H1 (cell line): Measurements from ENCODE around the gene RGCC. TPM values are rescaled to one million over a fixed set of nuclear protein-coding genes. Genes with fewer than 3 reads are reported as not detected.

ENCODE experiments used
- CTCF ChIA-PET: fragments of 300-600 bp; sonication (Branson Sonifier 250); formaldehyde crosslinking; loops from one replicate; lab custom pipeline; 2021; ENCODE audit not compliant: partially characterized antibody; lab: Charles Lee
- POLR2A ChIA-PET: fragments of 300-600 bp; sonication (Branson Sonifier 250); formaldehyde crosslinking; loops from one replicate; lab custom pipeline; 2021; ENCODE audit warnings: inconsistent platforms; ENCODE audit not compliant: partially characterized antibody; lab: Charles Lee
- DNase-seq, 2 experiments: peaks; one replicate each; pipeline versions ENCODE4 v3.0.0 to v3.0.0-alpha.2; 2010 to 2022; ENCODE audit warnings: low spot score in 2 of 2, low read depth in 1 of 2, mixed read lengths in 1 of 2
- FAIRE-seq: peaks from 2 replicates; lab custom pipeline; 2011; peaks lifted over from hg19 to GRCh38; lab: Jason Lieb, UNC
- H2AFZ ChIP-seq: 2 replicates; pipeline ENCODE4 v1.8.1; 2012; ENCODE audit warnings: low read length, inconsistent platforms
- H2AK5ac ChIP-seq: 2 replicates; pipeline ENCODE4 v1.6.1; 2013; ENCODE audit warnings: low read depth, low read length
- H2BK120ac ChIP-seq: replicated peaks from 2 replicates; pipeline ENCODE3; 2013; ENCODE audit warnings: low read depth, low read length, inconsistent platforms
- H2BK12ac ChIP-seq: 2 replicates; pipeline ENCODE4 v1.6.1; 2013; ENCODE audit warnings: low read depth, low read length
- H2BK15ac ChIP-seq: 2 replicates; pipeline ENCODE4 v1.6.1; 2013; ENCODE audit warnings: low read length
- H2BK20ac ChIP-seq: 2 replicates; pipeline ENCODE4 v1.6.1; 2013; ENCODE audit warnings: low read length
- H2BK5ac ChIP-seq: 2 replicates; pipeline ENCODE4 v1.6.1; 2013; ENCODE audit warnings: low read depth, low read length
- H3K14ac ChIP-seq: 2 replicates; pipeline ENCODE4 v1.6.1; 2013; ENCODE audit warnings: inconsistent platforms; ENCODE audit not compliant: insufficient read length
- H3K18ac ChIP-seq: 2 replicates; pipeline ENCODE4 v1.6.1; 2013; ENCODE audit warnings: low read length; ENCODE audit errors: extremely low read depth
- H3K23ac ChIP-seq: 2 replicates; pipeline ENCODE4 v1.6.1; 2013; ENCODE audit warnings: inconsistent platforms; ENCODE audit not compliant: insufficient read length
- H3K23me2 ChIP-seq: 2 replicates; pipeline ENCODE4 v1.6.1; 2013; ENCODE audit warnings: low read depth, low read length
- H3K27ac ChIP-seq: 2 replicates; pipeline ENCODE4 v1.6.1; 2011; ENCODE audit warnings: low read depth, low read length, inconsistent platforms
- H3K27me3 ChIP-seq, 4 experiments: replicated peaks in 1 of 4; 1 replicate in 1 of 4; 2 replicates in 3 of 4; pipeline versions ENCODE4 v1.6.1 to v1.8.1; 2011 to 2013; ENCODE audit warnings: low read length in 3 of 4, mild to moderate bottlenecking in 3 of 4, inconsistent platforms in 2 of 4, mixed read lengths in 2 of 4, moderate library complexity in 1 of 4; ENCODE audit not compliant: control insufficient read depth in 3 of 4, insufficient read depth in 3 of 4; ENCODE audit errors: extremely low read depth in 1 of 4
- H3K36me3 ChIP-seq, 4 experiments: 2 replicates each; pipeline versions ENCODE4 v1.6.1 to v1.8.1; 2011 to 2013; ENCODE audit warnings: mild to moderate bottlenecking in 4 of 4, low read length in 3 of 4, moderate library complexity in 2 of 4, control low read depth in 1 of 4, inconsistent platforms in 1 of 4; ENCODE audit not compliant: insufficient read depth in 4 of 4, control insufficient read depth in 2 of 4
- H3K4ac ChIP-seq: replicated peaks from 2 replicates; pipeline ENCODE3; 2013; ENCODE audit warnings: low read length, low read depth, mixed read lengths, inconsistent platforms; ENCODE audit not compliant: insufficient read length
- H3K4me1 ChIP-seq, 4 experiments: replicated peaks in 1 of 4; 1 replicate in 1 of 4; 2 replicates in 3 of 4; pipeline versions ENCODE4 v1.6.1 to v1.8.1; 2011 to 2013; ENCODE audit warnings: low read length in 3 of 4, inconsistent platforms in 2 of 4, mixed read lengths in 1 of 4; ENCODE audit not compliant: insufficient read depth in 4 of 4, control insufficient read depth in 3 of 4
- H3K4me2 ChIP-seq, 2 experiments: 2 replicates each; pipeline versions ENCODE4 v1.6.1 to v1.8.1; 2011 to 2013; ENCODE audit warnings: low read depth in 2 of 2, low read length in 2 of 2, control low read depth in 1 of 2, inconsistent platforms in 1 of 2, mild to moderate bottlenecking in 1 of 2; ENCODE audit not compliant: insufficient read depth in 1 of 2
- H3K4me3 ChIP-seq, 4 experiments: fragments of 200-600, 300-600 bp in 1 of 4; sonication (generic), shearing (Covaris generic), sonication (Bioruptor Twin) in 1 of 4; 2 replicates each; pipeline versions ENCODE4 v1.5.1 to v1.8.1; 2011 to 2016; ENCODE audit warnings: low read length in 4 of 4, low read depth in 3 of 4, control low read depth in 2 of 4, inconsistent platforms in 2 of 4, mild to moderate bottlenecking in 2 of 4, mixed read lengths in 1 of 4, moderate library complexity in 1 of 4; ENCODE audit not compliant: insufficient read depth in 2 of 4; ENCODE audit errors: extremely low read depth in 1 of 4
- H3K56ac ChIP-seq: replicated peaks from 2 replicates; pipeline ENCODE3; 2013; ENCODE audit warnings: low read depth, mild to moderate bottlenecking, mixed read lengths, low read length, inconsistent platforms; ENCODE audit not compliant: insufficient read length
- H3K79me1 ChIP-seq: 2 replicates; pipeline ENCODE4 v1.6.1; 2013; ENCODE audit warnings: low read depth, low read length, control low read depth
- H3K79me2 ChIP-seq, 2 experiments: 2 replicates each; pipeline versions ENCODE4 v1.6.1 to v1.8.1; 2012 to 2013; ENCODE audit warnings: low read length in 2 of 2, mild to moderate bottlenecking in 2 of 2, inconsistent platforms in 1 of 2; ENCODE audit not compliant: insufficient read depth in 2 of 2, control insufficient read depth in 1 of 2
- H3K9ac ChIP-seq, 4 experiments: replicated peaks in 1 of 4; 1 replicate in 1 of 4; 2 replicates in 3 of 4; pipeline versions ENCODE4 v1.6.1 to v1.8.1; 2011 to 2013; ENCODE audit warnings: low read depth in 3 of 4, low read length in 3 of 4, control low read depth in 2 of 4, mild to moderate bottlenecking in 2 of 4, moderate library complexity in 2 of 4, inconsistent platforms in 1 of 4; ENCODE audit errors: extremely low read depth in 1 of 4
- H3K9me3 ChIP-seq, 2 experiments: 2 replicates each; pipeline versions ENCODE4 v1.6.1 to v1.8.1; 2012 to 2013; ENCODE audit warnings: mild to moderate bottlenecking in 2 of 2, moderate library complexity in 2 of 2, control low read depth in 1 of 2, inconsistent platforms in 1 of 2, low read depth in 1 of 2, low read length in 1 of 2, mixed read lengths in 1 of 2; ENCODE audit not compliant: insufficient read depth in 2 of 2
- H4K20me1 ChIP-seq, 2 experiments: replicated peaks in 1 of 2; 2 replicates each; pipeline versions ENCODE3 to v1.8.1; 2011 to 2013; ENCODE audit warnings: inconsistent platforms in 2 of 2, low read length in 2 of 2, mild to moderate bottlenecking in 1 of 2; ENCODE audit not compliant: insufficient read depth in 2 of 2, control insufficient read depth in 1 of 2
- H4K5ac ChIP-seq: 2 replicates; pipeline ENCODE4 v1.6.1; 2013; ENCODE audit warnings: low read length, low read depth, mixed read lengths, inconsistent platforms; ENCODE audit not compliant: insufficient read length
- H4K8ac ChIP-seq: 2 replicates; pipeline ENCODE4 v1.8.0; 2013; ENCODE audit warnings: mild to moderate bottlenecking, moderate library complexity, low read length, inconsistent platforms; ENCODE audit not compliant: insufficient read depth; ENCODE audit errors: extremely low read depth
- H4K91ac ChIP-seq: replicated peaks from 2 replicates; pipeline ENCODE3; 2013; ENCODE audit warnings: low read length, mixed read lengths, inconsistent platforms; ENCODE audit not compliant: insufficient read length
- RAD21 ChIP-seq, 2 experiments: IDR thresholded peaks in 1 of 2; conservative IDR thresholded peaks in 1 of 2; 2 replicates each; pipeline ENCODE4 v1.6.1; 2011; ENCODE audit warnings: low read depth in 2 of 2, low read length in 2 of 2, improper control_type of control experiment in 1 of 2, inconsistent platforms in 1 of 2, mild to moderate bottlenecking in 1 of 2, moderate library complexity in 1 of 2
- RBBP5 ChIP-seq: IDR thresholded peaks from 2 replicates; pipeline ENCODE4 v1.7.1; 2012; ENCODE audit warnings: low read depth, mild to moderate bottlenecking, inconsistent platforms, low read length, moderate library complexity, borderline replicate concordance
- TCF12 ChIP-seq: IDR thresholded peaks from 2 replicates; pipeline ENCODE4 v1.6.1; 2011; ENCODE audit warnings: low read depth, mild to moderate bottlenecking, low read length
- WGBS, 2 experiments: shearing (Covaris generic) in 1 of 2; methylation state at CpG; one replicate each; pipeline versions ENCODE4 v1.1.6 to v1.1.7; 2013 to 2015; ENCODE audit warnings: low lambda C conversion rate in 2 of 2, mixed read lengths in 2 of 2, inconsistent platforms in 1 of 2, low coverage in 1 of 2, missing lambda C conversion rate in 1 of 2; ENCODE audit not compliant: insufficient replicate concordance in 2 of 2, insufficient coverage in 1 of 2, insufficient read length in 1 of 2; ENCODE audit errors: extremely low coverage in 1 of 2, missing lambda C conversion rate in 1 of 2; 5-methylcytosine and 5-hydroxymethylcytosine counted together
- polyA plus RNA-seq, 7 experiments: library from polyadenylated mRNA; depleted of rRNA in 3 of 7; stranded (reverse) in 5 of 7; unstranded in 2 of 7; fragments of >200 nt in 5 of 7; fragments of 200-250 nt in 2 of 7; gene quantifications; 1 replicate in 5 of 7; 2 replicates in 1 of 7; 4 replicates in 1 of 7; pipeline versions ENCODE4 v1.2.1 to v1.2.3, GENCODE V29; 2011 to 2013; ENCODE audit warnings: missing spikeins in 2 of 7, mixed read lengths in 2 of 7
- total RNA-seq: library from RNA; stranded (reverse); fragmentation: NEBNext Ultra II Directional; extraction: Animal tissue kit (Norgen Biotek cat#: 25700); gene quantifications from 2 replicates; pipeline ENCODE4 v1.2.1, GENCODE V29; 2021

Gene RGCC
- total and polyA plus RNA-seq, 2 of the 8 experiments (the other 6 are each of a cell fraction or from before 2014, with no cell fraction given): 0.41 TPM; not detected in 1

DNA sequence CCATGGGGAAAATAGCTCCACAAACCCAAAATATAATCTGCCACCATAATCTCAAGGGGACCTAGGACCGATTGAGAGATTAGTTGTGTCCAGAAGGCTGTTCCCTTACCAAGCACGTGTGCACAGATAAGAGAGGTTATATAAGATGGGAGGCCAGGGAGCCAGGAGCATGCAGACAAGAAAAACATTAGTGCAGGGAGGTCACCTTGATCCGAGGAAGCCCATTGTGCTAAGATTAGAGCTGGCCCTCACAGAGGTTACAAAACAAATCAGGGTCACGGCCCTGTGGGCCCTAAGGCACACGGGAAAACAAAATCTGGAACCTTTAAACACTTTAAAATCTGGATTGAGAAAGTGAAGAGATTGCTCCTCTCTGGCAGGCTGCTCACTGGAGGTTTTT lies 37.7 kb downstream of the RGCC start:
- H3K4me1 ChIP-seq: no peaks in the 10 kb centered on the region
- FAIRE-seq (no peak), DNase-seq (no peak)
- no peak overlapping the region for H4K8ac ChIP-seq
- no peaks in the 10 kb centered on the region for H3K79me1 ChIP-seq
- H3K18ac ChIP-seq: no peak overlapping the region
- H4K5ac ChIP-seq: no peak overlapping the region
- H3K4me3 ChIP-seq: no peak overlapping the region
- H3K36me3 ChIP-seq: no peaks in the 10 kb centered on the region
- no peak overlapping the region for H3K4ac ChIP-seq
- H4K91ac ChIP-seq: no peak overlapping the region
- H2BK15ac ChIP-seq: no peak overlapping the region
- no peak overlapping the region for H3K4me2 ChIP-seq
- H2AK5ac ChIP-seq: no peak overlapping the region
- no peak overlapping the region for H3K56ac ChIP-seq
- H3K79me2 ChIP-seq: no peaks in the 10 kb centered on the region
- H3K27me3 ChIP-seq: no peaks in the 10 kb centered on the region; a peak in 1 of 7 replicates
- H3K9ac ChIP-seq: no peak overlapping the region
- WGBS, 2 experiments: 82% methylated on average over 5 of the region's 5 CpGs; no CpG with 5 or more reads in 1 of the 2 experiments
- no peak overlapping the region for H3K23ac ChIP-seq
- ChIA-PET CTCF (interaction anchor here (0.5 to 1.3 kb wide), 3 partner anchors 26 to 552 kb away, joined by 3 to 4 read pairs (median 3); no protein-coding TSS in a partner anchor), POLR2A (no interaction called here)
- H3K23me2 ChIP-seq: no peaks in the 10 kb centered on the region; the same call in 1 of the 2 replicates
- no peak overlapping the region for H2BK5ac ChIP-seq
- H3K14ac ChIP-seq: no peak overlapping the region
- H3K27ac ChIP-seq: no peak overlapping the region
- H3K9me3 ChIP-seq: no peaks in the 10 kb centered on the region
- no peak overlapping the region for H2BK20ac ChIP-seq
- no peak overlapping the region for H2BK120ac ChIP-seq
- no peaks in the 10 kb centered on the region for H4K20me1 ChIP-seq
- H2BK12ac ChIP-seq: no peak overlapping the region
- TF ChIP-seq RAD21 (IDR thresholded peaks at IDR 0.05 in 1 of 2, conservative IDR thresholded peaks at IDR 0.05 in 1 of 2; ENCODE audit: low read depth in 2 of 2, low read length in 2 of 2) (no peak), RBBP5 (no peak), TCF12 (no peak)
- H2AFZ ChIP-seq: no peak overlapping the region
